DOHH2 (cell line): Measurements from ENCODE around the gene PRSS3.

Experiments used
- CTCF ChIP-seq: fragments of 200-600 bp; sonication (generic); IDR thresholded peaks from one replicate; pipeline ENCODE4 v1.5.1; 2014; ENCODE audit warnings: antibody characterized with exemption, mild to moderate bottlenecking, low read depth, low read length; ENCODE audit not compliant: poor library complexity, severe bottlenecking
- EZH2phosphoT487 ChIP-seq: fragments of 200-600 bp; sonication (generic); IDR thresholded peaks from 2 replicates; pipeline ENCODE4 v1.6.1; 2017; ENCODE audit warnings: borderline replicate concordance, mild to moderate bottlenecking, antibody characterized with exemption, low read length, moderate library complexity, mixed read lengths

DNA sequence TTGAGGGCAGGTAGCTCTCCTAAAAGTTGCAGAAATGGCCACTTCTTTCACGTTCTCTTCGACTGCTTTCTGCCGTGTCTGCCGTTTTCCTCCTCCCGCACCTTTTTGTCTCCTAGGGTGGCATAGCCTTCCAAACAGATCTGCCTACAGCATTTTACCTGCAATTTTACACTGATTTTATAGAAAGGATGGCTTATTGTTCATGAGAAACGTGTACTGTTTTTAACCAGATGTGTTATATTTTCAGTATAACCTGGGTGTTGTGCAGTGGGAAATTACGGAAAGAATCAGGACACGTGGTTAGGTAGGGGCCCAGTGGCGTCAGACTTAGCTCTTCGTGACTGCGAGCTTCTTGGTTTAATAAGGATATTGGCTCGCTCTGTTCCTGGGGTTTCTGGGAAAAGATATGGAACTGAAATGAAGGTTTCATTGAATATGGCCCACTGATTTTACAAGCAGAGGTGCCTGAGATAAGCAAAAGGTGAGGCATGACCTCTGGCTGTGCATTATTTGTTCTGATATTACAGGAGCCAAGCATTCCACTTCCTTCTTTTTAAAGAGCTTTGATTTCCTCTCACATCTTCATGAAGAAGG, 43.7 kb upstream of the PRSS3 start:
- TF ChIP-seq CTCF = no peak
- no peak for TF ChIP-seq EZH2phosphoT487
